T-cell (primary cell): ENCODE measurements around the gene MOB3B. TPM values are rescaled to one million over a fixed set of nuclear protein-coding genes. Genes with fewer than 3 reads are reported as not detected.

Experiments
- ATAC-seq, 4 experiments: fragments of 200-7000 bp in 3 of 4; fragments of 150-1000 bp in 1 of 4; cut with Tn5 transposase; replicated peaks in 1 of 4; 1 replicate in 3 of 4; 2 replicates in 1 of 4; pipeline ENCODE4 v1.10.0; 2021; ENCODE audit warnings: moderate library complexity in 3 of 4, mild to moderate bottlenecking in 2 of 4, moderate number of reproducible peaks in 1 of 4
- CTCF ChIA-PET, 2 donors: fragments of 300-600 bp; sonication (Branson Sonifier 250); formaldehyde crosslinking; loops; one replicate each; lab custom pipeline; 2022; ENCODE audit warnings: antibody characterized with exemption in 2 of 2; lab: Charles Lee
- POLR2A ChIA-PET, 2 donors: fragments of 300-600 bp; sonication (Branson Sonifier 250); formaldehyde crosslinking; loops; one replicate each; lab custom pipeline; 2022; ENCODE audit warnings: antibody characterized with exemption in 2 of 2; lab: Charles Lee
- DNase-seq, 35 experiments: peaks; one replicate each; pipeline versions ENCODE4 v3.0.0 to v3.0.0-alpha.2; 2013 to 2023
- H3K27ac ChIP-seq: one replicate; pipeline ENCODE4 v1.5.1; 2013; ENCODE audit warnings: low read length
- H3K27me3 ChIP-seq, 2 experiments: replicated peaks in 1 of 2; 1 replicate in 1 of 2; 2 replicates in 1 of 2; pipeline versions ENCODE4 v1.6.1 to v1.7.0; 2013; ENCODE audit warnings: low read length in 1 of 2, mixed read lengths in 1 of 2; ENCODE audit not compliant: control insufficient read depth in 2 of 2, insufficient read depth in 2 of 2; ENCODE audit errors: extremely low read depth in 1 of 2
- H3K36me3 ChIP-seq, 2 donors: 1 replicate in 1 of 2; 2 replicates in 1 of 2; pipeline versions ENCODE4 v1.6.1 to v1.7.0; 2013; ENCODE audit warnings: low read length in 1 of 2; ENCODE audit not compliant: control insufficient read depth in 2 of 2, insufficient read depth in 1 of 2; ENCODE audit errors: extremely low read depth in 1 of 2
- H3K4me1 ChIP-seq, 2 experiments: 1 replicate in 1 of 2; 2 replicates in 1 of 2; pipeline versions ENCODE4 v1.6.1 to v1.7.0; 2013; ENCODE audit warnings: low read length in 2 of 2, mixed read lengths in 1 of 2; ENCODE audit not compliant: insufficient read depth in 2 of 2, control insufficient read depth in 1 of 2; ENCODE audit errors: extremely low read depth in 1 of 2
- H3K4me3 ChIP-seq, 2 donors: 1 replicate in 1 of 2; 2 replicates in 1 of 2; pipeline versions ENCODE4 v1.5.1 to v1.7.0; 2013; ENCODE audit warnings: mild to moderate bottlenecking in 2 of 2, low read length in 1 of 2, moderate library complexity in 1 of 2; ENCODE audit not compliant: control insufficient read depth in 1 of 2; ENCODE audit errors: extremely low read depth in 1 of 2
- H3K9me3 ChIP-seq: 2 replicates; pipeline ENCODE4 v1.7.0; 2013
- H3K27ac Mint-ChIP-seq, 2 donors: one replicate each; pipeline ENCODE4 v1.8.0; 2020 to 2021; ENCODE audit warnings: mild to moderate bottlenecking in 2 of 2, mixed read lengths in 2 of 2
- H3K27me3 Mint-ChIP-seq, 2 donors: one replicate each; pipeline ENCODE4 v1.8.0; 2021 to 2022; ENCODE audit warnings: mixed read lengths in 2 of 2
- H3K36me3 Mint-ChIP-seq: one replicate; pipeline ENCODE4 v1.8.0; 2021; ENCODE audit warnings: mixed read lengths
- H3K4me1 Mint-ChIP-seq, 3 donors: one replicate each; pipeline ENCODE4 v1.8.0; 2020 to 2022; ENCODE audit warnings: mixed read lengths in 3 of 3, mild to moderate bottlenecking in 1 of 3
- H3K4me3 Mint-ChIP-seq, 3 donors: one replicate each; pipeline ENCODE4 v1.8.0; 2020 to 2022; ENCODE audit warnings: mild to moderate bottlenecking in 3 of 3, mixed read lengths in 3 of 3, moderate library complexity in 3 of 3
- H3K9me3 Mint-ChIP-seq, 3 donors: one replicate each; pipeline ENCODE4 v1.8.0; 2020 to 2022; ENCODE audit warnings: mixed read lengths in 3 of 3
- whole genome bisulfite sequencing: methylation state at CpG from one replicate; pipeline ENCODE4 v1.1.5; 2013; ENCODE audit warnings: missing lambda C conversion rate; ENCODE audit not compliant: insufficient coverage; 5-methylcytosine and 5-hydroxymethylcytosine counted together
- total RNA-seq, 35 experiments: library from RNA in 6 of 35; stranded (reverse) in 6 of 35; fragments of 120-200 nt in 1 of 35; gene quantifications; one replicate each; pipeline versions ENCODE4 v1.2.1 to v1.2.4 and lab custom pipeline; 2013 to 2026

MOB3B gene
- total RNA-seq, 5 donors from 2014 or later (not counting 1 experiment from before 2014, with no cell fraction given), result 0.40 to 0.72 (median 0.56) TPM

DNA sequence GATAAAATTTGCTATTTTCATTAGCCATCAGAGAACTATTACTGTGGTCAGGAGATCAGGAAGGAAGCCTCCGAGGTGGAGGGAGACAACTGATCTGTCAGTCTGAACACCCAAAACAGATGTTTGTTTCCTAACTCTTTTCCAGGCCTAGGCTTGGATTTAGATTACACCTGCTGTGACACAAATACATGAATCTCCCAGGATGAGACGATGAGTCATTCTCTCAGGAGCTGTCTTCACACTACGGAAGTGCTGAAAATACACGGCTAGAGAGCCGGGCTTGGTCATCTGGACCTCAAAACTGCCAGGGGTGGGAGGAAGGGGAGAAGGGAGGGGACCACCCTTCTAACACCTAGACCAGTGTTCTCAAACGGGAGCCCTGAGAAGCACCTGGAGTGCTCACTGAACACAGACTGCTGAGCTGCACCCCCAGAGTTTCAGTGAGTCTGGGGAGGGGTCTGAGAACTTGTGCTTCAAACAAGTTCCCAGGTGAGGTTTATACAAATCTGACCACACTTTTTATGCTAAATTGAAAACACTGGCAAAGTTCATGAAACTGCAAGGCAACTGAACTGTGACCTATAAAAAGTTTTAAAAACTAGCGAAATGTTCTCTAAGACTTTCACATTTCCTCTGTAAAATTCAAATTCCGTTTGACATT is 152.3 kb downstream of the MOB3B start:
- Mint-ChIP-seq H3K36me3 (no peaks in the 10 kb centered on the region), H3K4me1 (peaks cover 5 to 16% (median 5%) of the 10 kb centered on the region in 3 donors), H3K27ac (no peak overlapping the region), H3K4me3 (no peak overlapping the region), H3K9me3 (no peaks in the 10 kb centered on the region), H3K27me3 (no peaks in the 10 kb centered on the region)
- WGBS, result no CpG with 5 or more reads among the region's 8 CpGs
- no peak overlapping the region for H3K4me3 ChIP-seq
- ATAC-seq, result no peak
- CTCF ChIA-PET, result no interaction called here
- H3K4me1 ChIP-seq, result peaks cover 0 to 3% of the 10 kb centered on the region in 2 experiments
- DNase-seq, result no peak
- H3K36me3 ChIP-seq, result no peaks in the 10 kb centered on the region
- POLR2A ChIA-PET, result no interaction called here
- no peaks in the 10 kb centered on the region for H3K27me3 ChIP-seq
- H3K9me3 ChIP-seq, result no peaks in the 10 kb centered on the region
- H3K27ac ChIP-seq, result no peak overlapping the region

DNA sequence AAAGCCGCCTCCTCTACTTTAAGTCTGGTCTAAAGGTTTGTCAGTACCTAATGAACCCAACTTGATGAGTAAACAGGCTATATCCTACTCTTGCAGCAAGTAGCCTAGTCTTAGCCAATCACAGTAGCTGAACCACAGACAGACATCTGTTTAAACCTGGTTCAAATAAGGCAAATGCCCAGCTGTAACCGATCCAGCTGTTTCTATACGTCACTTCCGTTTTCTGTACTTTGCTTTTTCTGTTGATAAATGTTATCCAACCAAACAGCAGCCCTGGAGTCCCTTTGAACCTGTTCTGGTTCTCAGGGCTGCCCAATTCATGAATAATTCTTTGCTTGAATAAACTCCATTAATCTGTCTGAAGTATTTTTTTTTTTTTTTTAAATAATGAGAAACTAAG is 155.8 kb downstream of the MOB3B start:
- ATAC-seq (no peak), DNase-seq (no peak)
- Mint-ChIP-seq H3K9me3 (no peaks in the 10 kb centered on the region), H3K27me3 (peaks cover 0 to 8% of the 10 kb centered on the region in 2 donors), H3K4me3 (no peak overlapping the region), H3K36me3 (no peaks in the 10 kb centered on the region), H3K27ac (no peak overlapping the region), H3K4me1 (peaks cover 0 to 6% (median 0%) of the 10 kb centered on the region in 3 donors)
- Histone ChIP-seq H3K27me3 (no peaks in the 10 kb centered on the region), H3K9me3 (no peaks in the 10 kb centered on the region), H3K4me1 (no peaks in the 10 kb centered on the region), H3K27ac (no peak overlapping the region), H3K4me3 (no peak overlapping the region), H3K36me3 (no peaks in the 10 kb centered on the region)
- WGBS, result 91% methylated on average over 4 of the region's 4 CpGs
- ChIA-PET CTCF (no interaction called here), POLR2A (no interaction called here)

DNA sequence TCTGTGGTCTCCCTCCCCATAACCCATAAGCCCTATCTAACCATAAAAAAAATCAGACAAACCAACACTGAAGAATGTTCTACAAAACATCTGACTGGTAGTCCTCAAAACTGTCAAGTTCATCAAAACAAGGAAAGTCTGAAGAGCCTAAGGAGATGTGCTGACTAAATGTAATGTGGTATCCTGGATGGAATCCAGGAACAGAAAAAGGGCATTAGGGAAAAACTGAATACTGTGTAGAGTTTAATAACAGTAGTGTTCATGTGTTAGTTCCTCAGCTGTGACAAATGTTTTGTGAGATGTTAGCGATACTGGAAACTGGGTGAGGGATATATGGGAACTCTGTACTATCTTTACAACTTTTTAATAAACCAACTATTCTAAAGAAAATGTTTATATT is 157.0 kb downstream of the MOB3B start:
- Histone ChIP-seq H3K4me1 (no peaks in the 10 kb centered on the region), H3K9me3 (no peaks in the 10 kb centered on the region), H3K4me3 (no peak overlapping the region), H3K27me3 (no peaks in the 10 kb centered on the region), H3K36me3 (no peaks in the 10 kb centered on the region), H3K27ac (no peak overlapping the region)
- ChIA-PET CTCF (no interaction called here), POLR2A (no interaction called here)
- no peak overlapping the region for H3K4me3 Mint-ChIP-seq
- H3K27ac Mint-ChIP-seq, result no peak overlapping the region
- DNase-seq (no peak), ATAC-seq (no peak)
- WGBS, result no CpG with 5 or more reads among the region's 1 CpG
- H3K4me1 Mint-ChIP-seq, result peaks cover 2 to 5% (median 3%) of the 10 kb centered on the region in 3 donors
- H3K9me3 Mint-ChIP-seq, result no peaks in the 10 kb centered on the region
- H3K36me3 Mint-ChIP-seq, result no peaks in the 10 kb centered on the region
- H3K27me3 Mint-ChIP-seq, result peaks cover 0 to 11% of the 10 kb centered on the region in 2 donors

DNA sequence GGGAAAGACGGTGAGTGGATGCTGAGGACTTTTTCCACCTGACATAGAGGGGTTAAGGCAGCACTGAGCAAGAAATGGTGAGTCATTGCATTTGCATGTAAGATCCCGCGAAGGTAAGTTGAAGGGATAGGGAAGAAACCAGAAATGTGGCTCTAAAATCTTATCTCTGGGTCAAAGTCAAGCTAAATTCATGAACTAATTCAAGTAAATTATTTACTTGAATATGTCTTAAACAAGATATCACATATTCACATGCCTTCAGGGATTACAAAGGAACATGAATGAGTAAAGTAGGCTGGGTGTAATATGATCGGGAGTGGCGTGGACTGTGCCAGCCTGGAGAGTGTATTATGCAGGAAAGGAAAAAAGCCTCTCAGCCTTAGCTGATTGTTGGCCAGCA is 158.2 kb downstream of the MOB3B start:
- Histone ChIP-seq H3K27me3 (no peaks in the 10 kb centered on the region), H3K36me3 (no peaks in the 10 kb centered on the region), H3K4me1 (peaks cover 6 to 9% of the 10 kb centered on the region in 2 experiments), H3K27ac (no peak overlapping the region), H3K9me3 (no peaks in the 10 kb centered on the region), H3K4me3 (no peak overlapping the region)
- ChIA-PET CTCF (no interaction called here), POLR2A (interaction anchor here in 1 of 2 donors (0.5 kb wide), 1 partner anchor 499 kb away, joined by 5 read pairs; no protein-coding TSS in a partner anchor)
- DNase-seq, result no peak
- WGBS, result 100% methylated on average over 2 of the region's 5 CpGs
- Mint-ChIP-seq H3K9me3 (no peaks in the 10 kb centered on the region), H3K4me1 (peaks cover 14 to 17% (median 15%) of the 10 kb centered on the region in 3 donors), H3K36me3 (no peaks in the 10 kb centered on the region), H3K4me3 (no peak overlapping the region), H3K27ac (no peak overlapping the region), H3K27me3 (peaks cover 0 to 11% of the 10 kb centered on the region in 2 donors)
- no peak for ATAC-seq

- POLR2A ChIA-PET, result no interaction called here
- H3K36me3 Mint-ChIP-seq, result no peaks in the 10 kb centered on the region
- Histone ChIP-seq H3K4me1 (peaks cover 15 to 19% of the 10 kb centered on the region in 2 experiments), H3K9me3 (no peaks in the 10 kb centered on the region), H3K36me3 (no peaks in the 10 kb centered on the region), H3K4me3 (no peak overlapping the region), H3K27ac (no peak overlapping the region), H3K27me3 (no peaks in the 10 kb centered on the region)
- no peaks in the 10 kb centered on the region for H3K9me3 Mint-ChIP-seq
- DNase-seq, result no peak
- WGBS, result 100% methylated on average over 1 of the region's 5 CpGs
- CTCF ChIA-PET, result no interaction called here
- ATAC-seq, result no peak
- no peak overlapping the region for H3K4me3 Mint-ChIP-seq
- peaks cover 23 to 27% (median 24%) of the 10 kb centered on the region in 3 donors for H3K4me1 Mint-ChIP-seq
- no peak overlapping the region for H3K27ac Mint-ChIP-seq
- peaks cover 0 to 11% of the 10 kb centered on the region in 2 donors for H3K27me3 Mint-ChIP-seq
Measured at GRCh38 chr9:27369591-27369990, 160.0 kb downstream of the MOB3B start.

- CTCF ChIA-PET, result no interaction called here
- no peaks in the 10 kb centered on the region for H3K36me3 ChIP-seq
- no peaks in the 10 kb centered on the region for H3K27me3 ChIP-seq
- no peaks in the 10 kb centered on the region for H3K9me3 Mint-ChIP-seq
- H3K4me3 ChIP-seq, result no peak overlapping the region
- no peak overlapping the region for H3K27ac ChIP-seq
- H3K36me3 Mint-ChIP-seq, result no peaks in the 10 kb centered on the region
- DNase-seq (no peak), ATAC-seq (no peak)
- H3K4me1 ChIP-seq, result peaks cover 15 to 19% of the 10 kb centered on the region in 2 experiments
- no peak overlapping the region for H3K27ac Mint-ChIP-seq
- WGBS, result 86% methylated on average over 2 of the region's 7 CpGs
- H3K4me1 Mint-ChIP-seq, result peaks cover 23 to 27% (median 24%) of the 10 kb centered on the region in 3 donors
- POLR2A ChIA-PET, result no interaction called here
- H3K27me3 Mint-ChIP-seq, result peaks cover 0 to 11% of the 10 kb centered on the region in 2 donors
- H3K9me3 ChIP-seq, result no peaks in the 10 kb centered on the region
- no peak overlapping the region for H3K4me3 Mint-ChIP-seq
Measured at GRCh38 chr9:27368316-27368985, 161.2 kb downstream of the MOB3B start.
